ENCODE results near the gene TIMELESS.
"Not testable (repeated sequence)": the region's sequence is repeated elsewhere in the genome, so short reads cannot be mapped to it uniquely, and the experiment has no call there.

DNA sequence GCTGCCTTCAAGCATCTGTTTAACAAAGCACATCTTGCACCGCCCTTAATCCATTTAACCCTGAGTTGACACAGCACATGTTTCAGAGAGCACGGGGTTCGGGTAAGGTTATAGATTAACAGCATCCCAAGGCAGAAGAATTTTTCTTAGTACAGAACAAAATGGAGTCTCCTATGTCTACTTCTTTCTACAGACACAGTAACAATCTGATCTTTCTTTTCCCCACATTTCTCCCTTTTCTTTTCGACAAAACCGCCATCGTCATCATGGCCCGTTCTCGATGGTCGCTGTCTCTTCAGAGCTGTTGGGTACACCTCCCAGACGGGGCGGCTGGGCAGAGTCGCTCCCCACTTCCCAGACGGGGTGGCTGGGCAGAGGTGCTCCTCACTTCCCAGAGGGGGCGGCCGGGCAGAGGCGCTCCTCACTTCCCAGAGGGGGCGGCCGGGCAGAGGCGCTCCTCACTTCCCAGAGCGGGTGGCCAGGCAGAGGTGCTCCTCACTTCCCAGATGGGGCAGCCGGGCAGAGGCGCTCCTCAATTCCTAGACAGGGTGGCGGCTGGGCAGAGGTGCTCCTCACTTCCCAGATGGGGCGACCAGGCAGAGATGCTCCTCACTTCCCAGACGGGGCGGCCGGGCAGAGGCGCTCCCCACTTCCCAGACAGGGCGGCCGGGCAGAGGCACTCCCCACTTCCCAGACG, 44.3 kb upstream of the TIMELESS start:
- TF ChIP-seq, protein P1, sequence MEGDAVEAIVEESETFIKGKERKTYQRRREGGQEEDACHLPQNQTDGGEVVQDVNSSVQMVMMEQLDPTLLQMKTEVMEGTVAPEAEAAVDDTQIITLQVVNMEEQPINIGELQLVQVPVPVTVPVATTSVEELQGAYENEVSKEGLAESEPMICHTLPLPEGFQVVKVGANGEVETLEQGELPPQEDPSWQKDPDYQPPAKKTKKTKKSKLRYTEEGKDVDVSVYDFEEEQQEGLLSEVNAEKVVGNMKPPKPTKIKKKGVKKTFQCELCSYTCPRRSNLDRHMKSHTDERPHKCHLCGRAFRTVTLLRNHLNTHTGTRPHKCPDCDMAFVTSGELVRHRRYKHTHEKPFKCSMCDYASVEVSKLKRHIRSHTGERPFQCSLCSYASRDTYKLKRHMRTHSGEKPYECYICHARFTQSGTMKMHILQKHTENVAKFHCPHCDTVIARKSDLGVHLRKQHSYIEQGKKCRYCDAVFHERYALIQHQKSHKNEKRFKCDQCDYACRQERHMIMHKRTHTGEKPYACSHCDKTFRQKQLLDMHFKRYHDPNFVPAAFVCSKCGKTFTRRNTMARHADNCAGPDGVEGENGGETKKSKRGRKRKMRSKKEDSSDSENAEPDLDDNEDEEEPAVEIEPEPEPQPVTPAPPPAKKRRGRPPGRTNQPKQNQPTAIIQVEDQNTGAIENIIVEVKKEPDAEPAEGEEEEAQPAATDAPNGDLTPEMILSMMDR (IDR thresholded peaks at IDR 0.05), result not testable (repeated sequence)
- not testable (repeated sequence) for TF ChIP-seq POLR2A, POLR2AphosphoS5, EP300 (IDR thresholded peaks at IDR 0.05)

Measured in gastroesophageal sphincter (tissue), 3 donors.